Transverse colon (tissue), 4 donors: ENCODE results near the gene ELAVL2. TPM values are rescaled to one million over a fixed set of nuclear protein-coding genes. Genes with fewer than 3 reads are reported as not detected.

Source experiments
- DNase-seq: peaks from one replicate; pipeline ENCODE4 v3.0.0-alpha.2; 2019
- H3K27ac ChIP-seq, 4 donors: fragments of 200-600 bp; sonication (generic); 2 replicates each; pipeline ENCODE4 v1.5.1; 2016 to 2018; ENCODE audit warnings: inconsistent platforms in 4 of 4
- H3K27me3 ChIP-seq: fragments of 200-600 bp; sonication (generic); 2 replicates; pipeline ENCODE4 v1.5.1; 2017; ENCODE audit warnings: inconsistent platforms
- H3K36me3 ChIP-seq, 4 donors: fragments of 200-600 bp; sonication (generic); 2 replicates each; pipeline ENCODE4 v1.5.1; 2017 to 2019; ENCODE audit warnings: inconsistent platforms in 4 of 4
- H3K4me1 ChIP-seq, 4 donors: fragments of 200-600 bp; sonication (generic); 2 replicates each; pipeline ENCODE4 v1.5.1; 2017 to 2020; ENCODE audit warnings: inconsistent platforms in 4 of 4
- H3K4me3 ChIP-seq, 4 donors: fragments of 200-600 bp; sonication (generic); 1 replicate in 1 of 4; 2 replicates in 3 of 4; pipeline versions ENCODE4 v1.5.1 to v1.6.1; 2017 to 2019; ENCODE audit warnings: inconsistent platforms in 4 of 4
- H3K9me3 ChIP-seq, 2 donors: fragments of 200-600 bp; sonication (generic); 2 replicates each; pipeline ENCODE4 v1.5.1; 2017 to 2019; ENCODE audit warnings: inconsistent platforms in 2 of 2
- EP300 ChIP-seq: sonication (generic); formaldehyde crosslinking; IDR thresholded peaks from one replicate; pipeline ENCODE4 v1.6.1; 2017; ENCODE audit warnings: antibody characterized with exemption, low read depth
- POLR2A ChIP-seq: fragments of 450-650 bp; IDR thresholded peaks from one replicate; pipeline ENCODE4 v1.6.1; 2016; ENCODE audit warnings: antibody characterized with exemption, mild to moderate bottlenecking, moderate library complexity
- POLR2AphosphoS5 ChIP-seq, 3 donors: sonication (generic); formaldehyde crosslinking; IDR thresholded peaks; one replicate each; pipeline ENCODE4 v1.6.1; 2016; ENCODE audit warnings: antibody characterized with exemption in 3 of 3
- WGBS, 2 donors: methylation state at CpG; one replicate each; pipeline ENCODE4 v1.1.5; 2018; ENCODE audit warnings: low coverage in 1 of 2; 5-methylcytosine and 5-hydroxymethylcytosine counted together
- in situ Hi-C, 4 donors: fragments of 200-750 bp; cut with MboI; loops; one replicate each; pipeline versions ENCODE4 v1.15.0 to v1.15.1; 2017; ENCODE audit warnings: low sequenced_read_pairs in 3 of 4, low pct_ligation_motif_present in 1 of 4, low pct_unique_long_range_greater_than_20kb in 1 of 4
- intact Hi-C: fragments of 100-400 bp; cut with DNase I; formaldehyde crosslinking; loops from one replicate; pipeline ENCODE4 v1.15.1; 2023; ENCODE audit warnings: low total_unique reads
- total RNA-seq, 4 donors: library from RNA; depleted of rRNA; stranded (reverse); fragments of >200 nt; gene quantifications; one replicate each; pipeline ENCODE4 v1.1.0, GENCODE V29; 2016
- TF ChIP-seq, protein P1 (sequence below), 5 experiments: fragments of 200-600 bp in 3 of 5; fragments of 450-650 bp in 2 of 5; sonication (generic) in 3 of 5; IDR thresholded peaks; 1 replicate in 2 of 5; 2 replicates in 3 of 5; pipeline ENCODE4 v1.5.1; 2016 to 2017; ENCODE audit warnings: antibody characterized with exemption in 5 of 5, inconsistent platforms in 3 of 5, mild to moderate bottlenecking in 2 of 5, moderate library complexity in 1 of 5

ELAVL2 gene
- total RNA-seq, 4 donors from 2014 or later: 0.41 to 2.2 (median 0.60) TPM; not detected in 1

DNA sequence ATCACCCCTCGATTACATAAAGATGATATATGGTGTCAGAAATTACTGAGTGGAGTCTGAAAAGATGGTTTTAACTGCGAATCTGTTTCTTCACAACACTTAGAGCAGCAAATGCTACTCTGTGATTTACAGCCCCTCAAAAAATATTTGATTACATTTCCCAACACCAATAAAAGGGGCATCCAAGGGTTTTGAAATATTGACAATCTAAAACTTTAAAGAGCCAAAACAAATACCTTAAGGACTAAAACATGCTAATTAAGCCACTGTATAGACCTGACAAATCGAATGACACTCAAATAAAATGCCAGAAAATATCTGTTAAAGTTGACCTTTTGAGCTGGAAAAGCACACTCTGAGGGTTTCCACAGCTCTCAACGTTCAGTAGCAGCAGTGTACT, 73.2 kb downstream of the ELAVL2 start:
- peaks cover 0 to 8% (median 0%) of the 10 kb centered on the region in 4 donors for H3K4me1 ChIP-seq
- H3K27ac ChIP-seq: no peak overlapping the region
- intact Hi-C loops (no loop called here), in situ Hi-C loops (no loop called here)
- TF ChIP-seq EP300 (no peak), POLR2AphosphoS5 (IDR thresholded peaks at IDR 0.05) (no peak), POLR2A (no peak)
- TF ChIP-seq, protein P1, sequence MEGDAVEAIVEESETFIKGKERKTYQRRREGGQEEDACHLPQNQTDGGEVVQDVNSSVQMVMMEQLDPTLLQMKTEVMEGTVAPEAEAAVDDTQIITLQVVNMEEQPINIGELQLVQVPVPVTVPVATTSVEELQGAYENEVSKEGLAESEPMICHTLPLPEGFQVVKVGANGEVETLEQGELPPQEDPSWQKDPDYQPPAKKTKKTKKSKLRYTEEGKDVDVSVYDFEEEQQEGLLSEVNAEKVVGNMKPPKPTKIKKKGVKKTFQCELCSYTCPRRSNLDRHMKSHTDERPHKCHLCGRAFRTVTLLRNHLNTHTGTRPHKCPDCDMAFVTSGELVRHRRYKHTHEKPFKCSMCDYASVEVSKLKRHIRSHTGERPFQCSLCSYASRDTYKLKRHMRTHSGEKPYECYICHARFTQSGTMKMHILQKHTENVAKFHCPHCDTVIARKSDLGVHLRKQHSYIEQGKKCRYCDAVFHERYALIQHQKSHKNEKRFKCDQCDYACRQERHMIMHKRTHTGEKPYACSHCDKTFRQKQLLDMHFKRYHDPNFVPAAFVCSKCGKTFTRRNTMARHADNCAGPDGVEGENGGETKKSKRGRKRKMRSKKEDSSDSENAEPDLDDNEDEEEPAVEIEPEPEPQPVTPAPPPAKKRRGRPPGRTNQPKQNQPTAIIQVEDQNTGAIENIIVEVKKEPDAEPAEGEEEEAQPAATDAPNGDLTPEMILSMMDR (IDR thresholded peaks at IDR 0.05): no peak
- H3K4me3 ChIP-seq: no peak overlapping the region
- no peaks in the 10 kb centered on the region for H3K9me3 ChIP-seq
- no peaks in the 10 kb centered on the region for H3K27me3 ChIP-seq
- DNase-seq: no peak
- 35 to 38% methylated on average over 4 of the region's 4 CpGs for WGBS, 2 donors
- H3K36me3 ChIP-seq: no peaks in the 10 kb centered on the region

DNA sequence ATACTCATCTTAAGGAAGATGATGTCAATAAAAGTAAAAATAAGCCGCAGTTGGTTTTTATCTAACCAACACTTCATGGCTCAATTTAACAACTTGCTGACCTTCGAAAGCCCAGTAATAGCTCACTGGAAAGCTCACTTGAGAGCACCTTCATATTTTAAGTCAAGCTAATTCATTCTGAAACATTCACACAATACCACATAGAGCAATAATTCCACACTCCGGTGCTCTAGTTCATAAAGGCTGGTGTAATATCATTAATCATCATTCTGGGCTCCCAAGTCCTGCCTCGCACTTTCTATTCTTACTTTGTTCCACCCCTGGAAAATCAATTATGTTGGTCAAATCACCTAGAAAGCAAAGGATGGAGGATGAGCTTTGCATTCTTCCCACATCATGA, 74.4 kb downstream of the ELAVL2 start:
- Histone ChIP-seq H3K36me3 (no peaks in the 10 kb centered on the region), H3K27me3 (no peaks in the 10 kb centered on the region), H3K4me1 (peaks cover 0 to 8% (median 0%) of the 10 kb centered on the region in 4 donors), H3K4me3 (no peak overlapping the region), H3K27ac (no peak overlapping the region), H3K9me3 (no peaks in the 10 kb centered on the region)
- 79 to 81% methylated on average over 4 of the region's 4 CpGs for WGBS, 2 donors
- intact Hi-C loops (no loop called here), in situ Hi-C loops (no loop called here)
- DNase-seq: no peak
- TF ChIP-seq EP300 (no peak), POLR2A (no peak), POLR2AphosphoS5 (IDR thresholded peaks at IDR 0.05) (no peak)
- TF ChIP-seq, protein P1 (IDR thresholded peaks at IDR 0.05): no peak

DNA sequence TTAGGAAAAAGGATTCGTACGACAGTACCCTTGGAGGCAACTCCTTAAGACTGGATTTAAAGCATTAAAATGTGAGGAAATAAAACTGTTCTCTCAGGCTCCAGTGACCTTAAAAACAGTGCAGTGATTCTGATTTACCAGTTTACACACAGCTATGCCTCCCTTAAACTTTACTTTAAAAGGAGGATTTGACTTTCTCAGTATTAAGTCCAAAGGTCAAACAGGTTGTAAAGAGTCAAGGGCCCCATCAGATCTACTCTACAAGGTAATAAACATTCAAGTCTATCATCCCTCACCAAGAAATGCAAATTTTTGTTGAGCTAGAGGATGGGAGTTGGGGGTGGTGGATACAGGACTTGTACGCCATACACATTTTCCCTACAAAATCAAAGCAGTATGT, 75.2 kb downstream of the ELAVL2 start:
- no peak for DNase-seq
- no peak overlapping the region for H3K27ac ChIP-seq
- WGBS, 2 donors: 57 to 59% methylated on average over 3 of the region's 3 CpGs
- H3K36me3 ChIP-seq: no peaks in the 10 kb centered on the region
- no peaks in the 10 kb centered on the region for H3K9me3 ChIP-seq
- no peak overlapping the region for H3K4me3 ChIP-seq
- H3K4me1 ChIP-seq: peaks cover 0 to 8% (median 0%) of the 10 kb centered on the region in 4 donors
- TF ChIP-seq POLR2A: no peak
- TF ChIP-seq, protein P1 (IDR thresholded peaks at IDR 0.05): no peak
- in situ Hi-C loops: no loop called here
- no peaks in the 10 kb centered on the region for H3K27me3 ChIP-seq
- intact Hi-C loops: no loop called here

DNA sequence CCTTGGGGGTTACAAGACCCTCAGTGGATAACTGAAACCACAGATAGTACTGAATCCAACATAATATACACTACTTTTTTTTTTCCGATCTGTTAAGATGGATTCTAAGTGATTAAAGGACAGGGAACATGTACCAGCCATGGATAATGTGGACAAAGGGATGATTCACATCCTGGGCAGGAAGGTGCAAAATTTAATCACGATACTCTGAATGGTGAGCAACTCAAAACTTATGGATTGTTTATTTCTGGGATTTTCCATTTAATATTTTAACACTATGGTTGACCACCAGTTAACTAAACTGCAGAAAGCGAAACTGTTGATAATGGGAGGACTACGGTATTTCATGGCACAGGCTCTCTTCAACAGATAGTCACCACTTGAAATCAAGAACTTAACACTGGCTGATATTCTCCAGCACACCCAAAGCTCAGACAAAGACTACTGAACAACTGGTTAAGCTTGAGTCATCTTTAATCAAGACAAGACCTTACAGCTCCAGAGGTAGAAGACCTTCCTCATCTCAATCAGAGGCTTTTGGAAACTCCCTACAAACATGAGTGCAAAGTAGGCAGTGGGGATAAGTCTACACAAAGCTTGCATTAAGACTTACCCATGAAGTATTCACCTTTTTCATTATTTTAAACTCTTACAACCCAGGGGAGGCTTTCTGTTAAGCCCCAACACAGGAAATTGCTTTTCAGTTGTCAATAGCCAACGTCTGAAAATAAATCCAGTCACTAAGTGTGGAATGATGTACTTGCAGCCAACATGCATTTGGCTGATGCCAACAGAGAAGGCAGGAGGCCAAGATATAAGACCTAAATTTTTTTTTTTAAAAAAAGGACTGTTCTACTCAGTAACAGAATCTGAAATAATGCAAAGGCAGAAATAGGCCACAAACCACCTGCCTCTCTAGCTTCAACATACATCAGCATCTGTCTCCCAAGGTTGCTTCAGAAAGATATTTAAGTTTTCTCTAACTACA, 78.7 kb downstream of the ELAVL2 start:
- H3K4me3 ChIP-seq: no peak overlapping the region
- intact Hi-C loops (no loop called here), in situ Hi-C loops (no loop called here)
- no peak overlapping the region for H3K27ac ChIP-seq
- peaks cover 0 to 8% (median 0%) of the 10 kb centered on the region in 4 donors for H3K4me1 ChIP-seq
- TF ChIP-seq POLR2A (no peak), POLR2AphosphoS5 (IDR thresholded peaks at IDR 0.05) (no peak), EP300 (no peak)
- TF ChIP-seq, protein P1 (IDR thresholded peaks at IDR 0.05): no peak
- WGBS, 2 donors: 81 to 100% methylated on average over 1 to 5 of the region's 5 CpGs
- H3K36me3 ChIP-seq: no peaks in the 10 kb centered on the region
- no peaks in the 10 kb centered on the region for H3K27me3 ChIP-seq
- DNase-seq: no peak
- H3K9me3 ChIP-seq: no peaks in the 10 kb centered on the region
